RWPE2 (cell line): ENCODE data around the gene PRDM1.

Experiments
- ATAC-seq: fragments of 200-7000 bp; cut with Tn5 transposase; 3 replicates; pipeline ENCODE4 v1.9.1; 2021; ENCODE audit warnings: low read depth
- DNase-seq: peaks from one replicate; pipeline ENCODE4 v3.0.0-alpha.2; 2020; ENCODE audit warnings: low spot score
- H3K27ac ChIP-seq: fragments of 450-650 bp; 2 replicates; pipeline ENCODE4 v1.5.1; 2017; ENCODE audit warnings: mild to moderate bottlenecking; ENCODE audit not compliant: poor library complexity, severe bottlenecking
- H3K27me3 ChIP-seq: fragments of 250-450 bp; sonication (Bioruptor Pico); 2 replicates; pipeline ENCODE4 v1.5.1; 2021; ENCODE audit warnings: mild to moderate bottlenecking, moderate library complexity; ENCODE audit not compliant: insufficient read depth, poor library complexity, severe bottlenecking
- H3K36me3 ChIP-seq: fragments of 250-450 bp; sonication (Bioruptor Pico); 2 replicates; pipeline ENCODE4 v1.5.1; 2020; ENCODE audit warnings: low read depth, mild to moderate bottlenecking, moderate library complexity
- H3K4me1 ChIP-seq: fragments of 250-450 bp; sonication (Bioruptor Pico); 2 replicates; pipeline ENCODE4 v1.5.1; 2021; ENCODE audit warnings: mild to moderate bottlenecking, moderate library complexity; ENCODE audit not compliant: insufficient read depth, poor library complexity, severe bottlenecking
- H3K4me3 ChIP-seq: fragments of 250-450 bp; sonication (Bioruptor Pico); 2 replicates; pipeline ENCODE4 v1.5.1; 2021; ENCODE audit warnings: mild to moderate bottlenecking, moderate library complexity; ENCODE audit not compliant: severe bottlenecking
- H3K9me3 ChIP-seq: fragments of 250-450 bp; sonication (Bioruptor Pico); 2 replicates; pipeline ENCODE4 v1.5.1; 2021; ENCODE audit warnings: mild to moderate bottlenecking, moderate library complexity; ENCODE audit not compliant: severe bottlenecking
- CTCF ChIP-seq: fragments of 450-650 bp; IDR thresholded peaks from one replicate; pipeline ENCODE4 v1.5.1; 2017; ENCODE audit warnings: mild to moderate bottlenecking, moderate library complexity; ENCODE audit not compliant: poor library complexity, severe bottlenecking

Gene PRDM1

GRCh38 chr6:106102967-106103727, 17.0 kb downstream of the PRDM1 start:
- Histone ChIP-seq H3K4me1 (peaks cover 48% of the 10 kb centered on the region), H3K4me3 (peak overlapping the region; percentile 3), H3K27ac (no peak overlapping the region), H3K27me3 (no peaks in the 10 kb centered on the region), H3K36me3 (peaks cover 75% of the 10 kb centered on the region), H3K9me3 (no peaks in the 10 kb centered on the region)
- TF ChIP-seq CTCF, result no peak
- ATAC-seq (no peak), DNase-seq (no peak)

GRCh38 chr6:106103728-106104109, 17.6 kb downstream of the PRDM1 start:
- Histone ChIP-seq H3K4me3 (peak overlapping the region; percentile 3), H3K9me3 (no peaks in the 10 kb centered on the region), H3K36me3 (peaks cover 75% of the 10 kb centered on the region), H3K27ac (no peak overlapping the region), H3K4me1 (peaks cover 48% of the 10 kb centered on the region), H3K27me3 (no peaks in the 10 kb centered on the region)
- DNase-seq (no peak), ATAC-seq (no peak)
- no peak for TF ChIP-seq CTCF

- Histone ChIP-seq H3K9me3 (no peaks in the 10 kb centered on the region), H3K4me1 (peaks cover 44% of the 10 kb centered on the region), H3K27me3 (no peaks in the 10 kb centered on the region), H3K27ac (no peak overlapping the region), H3K4me3 (no peak overlapping the region), H3K36me3 (peaks cover 75% of the 10 kb centered on the region)
- ATAC-seq, result no peak
- TF ChIP-seq CTCF, result no peak
- DNase-seq, result no peak
Measured at GRCh38 chr6:106104476-106104875, 18.3 kb downstream of the PRDM1 start.

GRCh38 chr6:106104941-106105340, 18.8 kb downstream of the PRDM1 start:
- Histone ChIP-seq H3K4me3 (no peak overlapping the region), H3K36me3 (peaks cover 71% of the 10 kb centered on the region), H3K27ac (no peak overlapping the region), H3K4me1 (peaks cover 39% of the 10 kb centered on the region), H3K27me3 (no peaks in the 10 kb centered on the region), H3K9me3 (no peaks in the 10 kb centered on the region)
- ATAC-seq (no peak), DNase-seq (no peak)
- TF ChIP-seq CTCF, result no peak

- ATAC-seq (no peak), DNase-seq (no peak)
- Histone ChIP-seq H3K36me3 (peaks cover 66% of the 10 kb centered on the region), H3K9me3 (no peaks in the 10 kb centered on the region), H3K27ac (no peak overlapping the region), H3K4me3 (no peak overlapping the region), H3K4me1 (peaks cover 33% of the 10 kb centered on the region), H3K27me3 (no peaks in the 10 kb centered on the region)
- no peak for TF ChIP-seq CTCF
Measured at GRCh38 chr6:106105493-106105892, 19.4 kb downstream of the PRDM1 start.
